Measurements from ENCODE around the gene NACA2.

The NACA2 gene

GRCh38 chr17:61611323-61611722 lies 20.3 kb upstream of the NACA2 start:
- Histone ChIP-seq H2BK120ac (ENCODE audit: low read depth, low read length) (no peak overlapping the region), H2BK15ac (ENCODE audit: low read depth, poor library complexity, severe bottlenecking) (no peak overlapping the region)

GRCh38 chr17:61605692-61606091 lies 14.7 kb upstream of the NACA2 start:
- DNase-seq: no peak
- Histone ChIP-seq H3K27ac (ENCODE audit: low read length, poor library complexity, severe bottlenecking) (no peak overlapping the region), H3K18ac (ENCODE audit: low read depth in 1 of 2, low read length in 2 of 2) (no peak overlapping the region), H3K4me1 (ENCODE audit: control insufficient read depth, insufficient read depth, low read depth, low read length) (no peaks in the 10 kb centered on the region), H2AFZ (ENCODE audit: low read depth, low read length) (no peak overlapping the region), H2BK120ac (ENCODE audit: low read depth, low read length) (no peak overlapping the region), H3K27me3 (ENCODE audit: control insufficient read depth in 1 of 2, insufficient read depth in 1 of 2, low read length in 2 of 2) (peaks cover under 1 to 21% of the 10 kb centered on the region in 2 experiments), H3K4me2 (ENCODE audit: low read length, poor library complexity, severe bottlenecking) (no peak overlapping the region), H3K9ac (ENCODE audit: low read length) (no peak overlapping the region), H2AK5ac (ENCODE audit: low read length, severe bottlenecking) (no peak overlapping the region), H2BK12ac (ENCODE audit: low read length in 2 of 2) (no peak overlapping the region), H3K4me3 (ENCODE audit: insufficient read depth in 1 of 2, low read depth in 1 of 2, low read length in 2 of 2) (no peak overlapping the region), H3K79me1 (replicated peaks; ENCODE audit: low read length, poor library complexity, severe bottlenecking) (no peaks in the 10 kb centered on the region), H3K14ac (ENCODE audit: low read length in 2 of 2) (no peak overlapping the region), H4K91ac (ENCODE audit: low read length) (no peak overlapping the region), H2BK15ac (ENCODE audit: low read depth, poor library complexity, severe bottlenecking) (no peak overlapping the region), H2BK5ac (ENCODE audit: low read depth, low read length, poor library complexity, severe bottlenecking) (no peak overlapping the region), H3K4ac (ENCODE audit: low read depth in 1 of 2, low read length in 2 of 2) (no peak overlapping the region), H3K9me3 (ENCODE audit: control insufficient read depth, low read length) (no peaks in the 10 kb centered on the region), H3K23ac (ENCODE audit: low read length in 2 of 2) (no peak overlapping the region), H3K36me3 (ENCODE audit: control insufficient read depth in 1 of 2, insufficient read depth in 2 of 2, low read depth in 1 of 2, low read length in 2 of 2) (no peaks in the 10 kb centered on the region), H4K8ac (ENCODE audit: low read length) (no peak overlapping the region)

More at GRCh38 chr17:61611323-61611722, 20.3 kb upstream of the NACA2 start:
- no peak overlapping the region for H2BK5ac ChIP-seq (ENCODE audit: low read depth, low read length, poor library complexity, severe bottlenecking)
- H2BK12ac ChIP-seq (ENCODE audit: low read length in 2 of 2): no peak overlapping the region
- no peaks in the 10 kb centered on the region for H3K79me1 ChIP-seq (replicated peaks; ENCODE audit: low read length, poor library complexity, severe bottlenecking)
- no peaks in the 10 kb centered on the region for H3K4me1 ChIP-seq (ENCODE audit: control insufficient read depth, insufficient read depth, low read depth, low read length)
- DNase-seq: no peak
- no peak overlapping the region for H3K4me2 ChIP-seq (ENCODE audit: low read length, poor library complexity, severe bottlenecking)
- H3K23ac ChIP-seq (ENCODE audit: low read length in 2 of 2): no peak overlapping the region
- H3K9me3 ChIP-seq (ENCODE audit: control insufficient read depth, low read length): no peaks in the 10 kb centered on the region
- 100% methylated on average over 3 of the region's 6 CpGs for WGBS
- H4K8ac ChIP-seq (ENCODE audit: low read length): no peak overlapping the region
- H3K14ac ChIP-seq (ENCODE audit: low read length in 2 of 2): no peak overlapping the region
- no peaks in the 10 kb centered on the region for H3K36me3 ChIP-seq (ENCODE audit: control insufficient read depth in 1 of 2, insufficient read depth in 2 of 2, low read depth in 1 of 2, low read length in 2 of 2)
- no peak overlapping the region for H4K91ac ChIP-seq (ENCODE audit: low read length)
- no peak overlapping the region for H2AFZ ChIP-seq (ENCODE audit: low read depth, low read length)
- no peak overlapping the region for H3K18ac ChIP-seq (ENCODE audit: low read depth in 1 of 2, low read length in 2 of 2)
- no peak overlapping the region for H3K9ac ChIP-seq (ENCODE audit: low read length)
- H3K27ac ChIP-seq (ENCODE audit: low read length, poor library complexity, severe bottlenecking): no peak overlapping the region
- no peak overlapping the region for H3K4me3 ChIP-seq (ENCODE audit: insufficient read depth in 1 of 2, low read depth in 1 of 2, low read length in 2 of 2)
- H3K27me3 ChIP-seq (ENCODE audit: control insufficient read depth in 1 of 2, insufficient read depth in 1 of 2, low read length in 2 of 2): peaks cover 0 to 23% of the 10 kb centered on the region in 2 experiments
- H3K4ac ChIP-seq (ENCODE audit: low read depth in 1 of 2, low read length in 2 of 2): no peak overlapping the region
- no peak overlapping the region for H2AK5ac ChIP-seq (ENCODE audit: low read length, severe bottlenecking)

- Histone ChIP-seq H4K8ac (ENCODE audit: low read length) (no peak overlapping the region), H3K27me3 (ENCODE audit: control insufficient read depth in 1 of 2, insufficient read depth in 1 of 2, low read length in 2 of 2) (peaks cover 22 to 58% of the 10 kb centered on the region in 2 experiments), H3K14ac (ENCODE audit: low read length in 2 of 2) (no peak overlapping the region), H2BK12ac (ENCODE audit: low read length in 2 of 2) (no peak overlapping the region), H3K4me3 (ENCODE audit: insufficient read depth in 1 of 2, low read depth in 1 of 2, low read length in 2 of 2) (no peak overlapping the region), H3K4ac (ENCODE audit: low read depth in 1 of 2, low read length in 2 of 2) (no peak overlapping the region), H3K23ac (ENCODE audit: low read length in 2 of 2) (no peak overlapping the region), H3K36me3 (ENCODE audit: control insufficient read depth in 1 of 2, insufficient read depth in 2 of 2, low read depth in 1 of 2, low read length in 2 of 2) (no peaks in the 10 kb centered on the region), H3K4me2 (ENCODE audit: low read length, poor library complexity, severe bottlenecking) (no peak overlapping the region), H3K18ac (ENCODE audit: low read depth in 1 of 2, low read length in 2 of 2) (no peak overlapping the region), H4K91ac (ENCODE audit: low read length) (no peak overlapping the region), H3K79me1 (replicated peaks; ENCODE audit: low read length, poor library complexity, severe bottlenecking) (no peaks in the 10 kb centered on the region), H3K4me1 (ENCODE audit: control insufficient read depth, insufficient read depth, low read depth, low read length) (no peaks in the 10 kb centered on the region), H3K27ac (ENCODE audit: low read length, poor library complexity, severe bottlenecking) (no peak overlapping the region), H2AK5ac (ENCODE audit: low read length, severe bottlenecking) (no peak overlapping the region), H2BK120ac (ENCODE audit: low read depth, low read length) (no peak overlapping the region), H2BK15ac (ENCODE audit: low read depth, poor library complexity, severe bottlenecking) (no peak overlapping the region), H3K9me3 (ENCODE audit: control insufficient read depth, low read length) (no peaks in the 10 kb centered on the region), H2AFZ (ENCODE audit: low read depth, low read length) (no peak overlapping the region), H2BK5ac (ENCODE audit: low read depth, low read length, poor library complexity, severe bottlenecking) (no peak overlapping the region), H3K9ac (ENCODE audit: low read length) (no peak overlapping the region)
- no peak for DNase-seq
- 94% methylated on average over 4 of the region's 4 CpGs for WGBS
These were observed 10.3 kb upstream of the NACA2 start for GRCh38 chr17:61601297-61601696.

- no peak overlapping the region for H3K27ac ChIP-seq (ENCODE audit: low read length, poor library complexity, severe bottlenecking)
- no peaks in the 10 kb centered on the region for H3K36me3 ChIP-seq (ENCODE audit: control insufficient read depth in 1 of 2, insufficient read depth in 2 of 2, low read depth in 1 of 2, low read length in 2 of 2)
- peaks cover 26 to 58% of the 10 kb centered on the region in 2 experiments for H3K27me3 ChIP-seq (ENCODE audit: control insufficient read depth in 1 of 2, insufficient read depth in 1 of 2, low read length in 2 of 2)
- H2BK12ac ChIP-seq (ENCODE audit: low read length in 2 of 2): no peak overlapping the region
- H3K4ac ChIP-seq (ENCODE audit: low read depth in 1 of 2, low read length in 2 of 2): no peak overlapping the region
- H3K4me1 ChIP-seq (ENCODE audit: control insufficient read depth, insufficient read depth, low read depth, low read length): no peaks in the 10 kb centered on the region
- H3K9me3 ChIP-seq (ENCODE audit: control insufficient read depth, low read length): no peaks in the 10 kb centered on the region
- H2BK120ac ChIP-seq (ENCODE audit: low read depth, low read length): no peak overlapping the region
- no peak overlapping the region for H3K23ac ChIP-seq (ENCODE audit: low read length in 2 of 2)
- no peaks in the 10 kb centered on the region for H3K79me1 ChIP-seq (replicated peaks; ENCODE audit: low read length, poor library complexity, severe bottlenecking)
- no peak overlapping the region for H3K9ac ChIP-seq (ENCODE audit: low read length)
- no peak overlapping the region for H2BK15ac ChIP-seq (ENCODE audit: low read depth, poor library complexity, severe bottlenecking)
- no peak overlapping the region for H4K91ac ChIP-seq (ENCODE audit: low read length)
- no peak overlapping the region for H3K18ac ChIP-seq (ENCODE audit: low read depth in 1 of 2, low read length in 2 of 2)
- H3K4me2 ChIP-seq (ENCODE audit: low read length, poor library complexity, severe bottlenecking): no peak overlapping the region
- H3K14ac ChIP-seq (ENCODE audit: low read length in 2 of 2): no peak overlapping the region
- H4K8ac ChIP-seq (ENCODE audit: low read length): no peak overlapping the region
- no peak overlapping the region for H2AK5ac ChIP-seq (ENCODE audit: low read length, severe bottlenecking)
- no peak for DNase-seq
- 41% methylated on average over 2 of the region's 2 CpGs for WGBS
- H2AFZ ChIP-seq (ENCODE audit: low read depth, low read length): no peak overlapping the region
- no peak overlapping the region for H3K4me3 ChIP-seq (ENCODE audit: insufficient read depth in 1 of 2, low read depth in 1 of 2, low read length in 2 of 2)
- H2BK5ac ChIP-seq (ENCODE audit: low read depth, low read length, poor library complexity, severe bottlenecking): no peak overlapping the region
These were observed 9.6 kb upstream of the NACA2 start for GRCh38 chr17:61600621-61601020.

All from mesenchymal stem cell (in vitro differentiated cells and primary cell).